CD4-positive, alpha-beta T cell (primary cell): Measurements from ENCODE around the gene RBMS1. TPM values are rescaled to one million over a fixed set of nuclear protein-coding genes. Genes with fewer than 3 reads are reported as not detected.

Experiments used
- ATAC-seq: fragments of 200-7000 bp; cut with Tn5 transposase; one replicate; pipeline ENCODE4 v1.10.0; 2022; ENCODE audit warnings: mild to moderate bottlenecking; ENCODE audit not compliant: poor library complexity
- CTCF ChIA-PET: fragments of 350-600 bp; sonication (Branson Sonifier 250); formaldehyde crosslinking; loops from one replicate; lab custom pipeline; 2021; ENCODE audit warnings: antibody characterized with exemption, inconsistent platforms; lab: Charles Lee
- POLR2A ChIA-PET: fragments of 350-600 bp; sonication (Branson Sonifier 250); formaldehyde crosslinking; loops from one replicate; lab custom pipeline; 2021; ENCODE audit warnings: antibody characterized with exemption, inconsistent platforms; lab: Charles Lee
- DNase-seq, 14 experiments: peaks; one replicate each; pipeline ENCODE4 v3.0.0-alpha.2; 2013 to 2020; ENCODE audit warnings: mixed read lengths in 2 of 14
- H3K27ac ChIP-seq, 2 donors: one replicate each; pipeline versions ENCODE4 v1.5.1 to v1.7.0; 2013; ENCODE audit warnings: low read length in 2 of 2, low read depth in 1 of 2, mild to moderate bottlenecking in 1 of 2
- H3K27me3 ChIP-seq, 2 experiments: 1 replicate in 1 of 2; 2 replicates in 1 of 2; pipeline versions ENCODE4 v1.6.1 to v1.7.0; 2013; ENCODE audit warnings: low read length in 2 of 2, control low read depth in 1 of 2, mild to moderate bottlenecking in 1 of 2, moderate library complexity in 1 of 2; ENCODE audit not compliant: insufficient read depth in 2 of 2, control insufficient read depth in 1 of 2
- H3K36me3 ChIP-seq: one replicate; pipeline ENCODE4 v1.6.1; 2013; ENCODE audit warnings: low read length, control low read depth; ENCODE audit not compliant: insufficient read depth
- H3K4me1 ChIP-seq: one replicate; pipeline ENCODE4 v1.6.1; 2013; ENCODE audit warnings: low read length, control low read depth; ENCODE audit not compliant: insufficient read depth
- H3K4me3 ChIP-seq: one replicate; pipeline ENCODE4 v1.5.1; 2013; ENCODE audit warnings: mild to moderate bottlenecking, low read length, moderate library complexity
- H3K9me3 ChIP-seq, 2 experiments: 1 replicate in 1 of 2; 2 replicates in 1 of 2; pipeline versions ENCODE4 v1.6.1 to v1.7.0; 2013; ENCODE audit warnings: low read length in 2 of 2, mild to moderate bottlenecking in 2 of 2, control low read depth in 1 of 2, moderate library complexity in 1 of 2; ENCODE audit not compliant: control insufficient read depth in 1 of 2, insufficient read depth in 1 of 2
- H3K27ac Mint-ChIP-seq: one replicate; pipeline ENCODE4 v1.8.0; 2020; ENCODE audit warnings: mixed read lengths
- H3K27me3 Mint-ChIP-seq: one replicate; pipeline ENCODE4 v1.8.0; 2021; ENCODE audit warnings: mixed read lengths
- H3K36me3 Mint-ChIP-seq: one replicate; pipeline ENCODE4 v1.8.0; 2021; ENCODE audit warnings: low read depth, mixed read lengths
- H3K4me1 Mint-ChIP-seq: one replicate; pipeline ENCODE4 v1.8.0; 2021; ENCODE audit warnings: low read depth, mixed read lengths
- H3K4me3 Mint-ChIP-seq: one replicate; pipeline ENCODE4 v1.8.0; 2020; ENCODE audit warnings: mild to moderate bottlenecking, mixed read lengths
- H3K9me3 Mint-ChIP-seq: one replicate; pipeline ENCODE4 v1.8.0; 2020; ENCODE audit warnings: mixed read lengths
- CTCF ChIP-seq: fragments of 200-600 bp; IDR thresholded peaks from one replicate; pipeline ENCODE4 v1.8.0; 2022; ENCODE audit warnings: antibody characterized with exemption, mild to moderate bottlenecking
- intact Hi-C, 2 experiments: fragments of 100-400 bp; cut with DNase I in 1 of 2; cut with micrococcal nuclease in 1 of 2; formaldehyde crosslinking; loops; one replicate each; pipeline versions ENCODE4 v1.15.1 to v1.9.0; 2023 to 2025; cut with DNase I, micrococcal nuclease
- total RNA-seq, 174 experiments: library from RNA in 2 of 174; stranded (reverse) in 2 of 174; gene quantifications; one replicate each; pipeline ENCODE4 v1.2.3 and lab custom pipeline; 2021 to 2026

RBMS1 gene
- total RNA-seq, 2 experiments from 2014 or later, result 88.6 to 90.3 TPM

GRCh38 chr2:160258492-160258805 lies 235.2 kb downstream of the RBMS1 start:
- H3K27me3 Mint-ChIP-seq, result no peaks in the 10 kb centered on the region
- Histone ChIP-seq H3K4me3 (no peak overlapping the region), H3K36me3 (no peaks in the 10 kb centered on the region), H3K27ac (no peak overlapping the region), H3K9me3 (peaks cover 0 to 3% of the 10 kb centered on the region in 2 experiments), H3K4me1 (no peaks in the 10 kb centered on the region), H3K27me3 (no peaks in the 10 kb centered on the region)
- ATAC-seq, result no peak
- TF ChIP-seq CTCF, result no peak
- no peak for DNase-seq
- no peaks in the 10 kb centered on the region for H3K9me3 Mint-ChIP-seq
- intact Hi-C loops, result loop anchor here in 1 of 2 experiments (10.0 kb wide), 1 partner anchor 806 kb away; no protein-coding TSS in a partner anchor
- no peak overlapping the region for H3K27ac Mint-ChIP-seq
- POLR2A ChIA-PET, result no interaction called here
- CTCF ChIA-PET, result no interaction called here
- no peak overlapping the region for H3K4me3 Mint-ChIP-seq
- no peaks in the 10 kb centered on the region for H3K4me1 Mint-ChIP-seq
- H3K36me3 Mint-ChIP-seq, result no peaks in the 10 kb centered on the region

DNA sequence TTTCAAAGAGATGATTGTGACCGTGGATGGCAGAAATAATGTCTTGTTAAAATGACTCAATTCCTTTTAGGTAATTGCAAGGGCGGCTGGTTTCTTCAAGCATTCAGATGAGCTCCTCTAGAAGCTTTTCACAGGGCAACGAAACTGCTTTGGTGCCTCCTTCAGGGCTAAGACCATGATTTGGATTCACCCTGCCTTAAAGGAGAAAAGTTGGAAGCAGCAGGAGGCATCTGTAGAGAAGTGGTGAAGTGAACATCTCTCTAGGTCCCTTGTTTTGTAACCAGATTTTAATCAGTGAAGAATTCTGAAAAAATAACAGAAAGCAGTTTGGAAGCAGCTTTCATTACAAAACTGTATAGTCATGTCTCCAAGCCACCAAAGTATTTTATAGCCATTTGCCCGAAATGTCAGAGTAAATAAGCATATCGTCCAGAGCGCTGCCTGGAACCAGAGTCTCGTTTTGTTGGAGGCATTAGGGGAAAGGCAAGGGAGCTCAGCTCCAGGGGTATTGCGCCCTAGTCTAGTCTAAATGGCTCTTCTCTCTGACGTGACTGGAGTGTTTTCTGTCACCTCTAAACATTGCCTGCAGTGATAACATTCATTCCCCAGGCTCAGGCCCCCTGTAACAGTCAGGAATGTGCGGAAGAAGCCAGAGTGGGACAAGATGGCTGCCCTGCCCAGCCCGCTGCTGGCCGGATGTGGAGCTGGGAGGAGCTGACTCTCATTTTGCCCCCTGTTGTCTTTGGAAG lies 235.7 kb downstream of the RBMS1 start:
- Mint-ChIP-seq H3K9me3 (no peaks in the 10 kb centered on the region), H3K4me3 (no peak overlapping the region), H3K4me1 (no peaks in the 10 kb centered on the region), H3K36me3 (no peaks in the 10 kb centered on the region), H3K27me3 (no peaks in the 10 kb centered on the region), H3K27ac (no peak overlapping the region)
- ATAC-seq, result no peak
- no peak overlapping the region for H3K4me3 ChIP-seq
- H3K27me3 ChIP-seq, result no peaks in the 10 kb centered on the region
- DNase-seq, result no peak
- H3K36me3 ChIP-seq, result no peaks in the 10 kb centered on the region
- no peak overlapping the region for H3K27ac ChIP-seq
- ChIA-PET POLR2A (no interaction called here), CTCF (no interaction called here)
- intact Hi-C loops, result loop anchor here in 1 of 2 experiments (10.0 kb wide), 1 partner anchor 807 kb away; no protein-coding TSS in a partner anchor
- H3K9me3 ChIP-seq, result peaks cover 0 to 3% of the 10 kb centered on the region in 2 experiments
- TF ChIP-seq CTCF, result no peak
- no peaks in the 10 kb centered on the region for H3K4me1 ChIP-seq

DNA sequence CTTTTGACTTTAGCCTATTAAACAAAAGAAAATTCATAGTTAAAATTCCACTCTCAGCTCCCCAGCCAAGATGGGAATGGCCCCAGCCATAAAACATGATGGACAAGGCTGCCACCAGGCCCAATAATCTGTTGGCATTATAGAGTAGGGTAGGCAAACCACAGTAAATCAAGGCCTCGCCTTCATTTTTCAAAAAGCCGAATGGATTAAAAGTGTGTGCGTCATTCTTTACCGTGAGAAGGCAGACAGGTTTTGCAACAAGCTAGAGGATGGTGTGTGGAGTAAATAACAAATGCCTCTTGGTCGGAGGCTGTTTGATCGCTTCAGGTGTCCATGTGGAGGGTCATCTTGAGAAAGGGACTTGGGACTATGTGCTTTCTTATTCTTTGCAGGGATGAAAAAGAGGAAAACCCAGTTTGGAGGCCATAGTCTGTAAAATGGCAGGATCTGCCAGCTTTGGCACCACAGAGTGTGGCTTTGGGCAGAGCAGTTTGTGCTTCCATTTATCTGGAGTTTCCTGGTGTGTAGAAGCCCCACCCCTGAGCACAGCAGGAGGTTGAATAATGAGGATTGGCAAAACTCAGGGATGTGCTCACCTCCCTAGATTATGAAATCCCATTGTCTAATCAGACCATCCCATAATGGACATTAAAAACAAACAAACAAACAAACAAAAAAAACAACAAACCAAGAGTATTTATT lies 236.4 kb downstream of the RBMS1 start:
- H3K4me3 Mint-ChIP-seq, result no peak overlapping the region
- no peak for DNase-seq
- Histone ChIP-seq H3K4me1 (no peaks in the 10 kb centered on the region), H3K4me3 (no peak overlapping the region), H3K27me3 (no peaks in the 10 kb centered on the region), H3K36me3 (no peaks in the 10 kb centered on the region), H3K9me3 (peaks cover 0 to 3% of the 10 kb centered on the region in 2 experiments), H3K27ac (no peak overlapping the region)
- H3K9me3 Mint-ChIP-seq, result no peaks in the 10 kb centered on the region
- no peaks in the 10 kb centered on the region for H3K4me1 Mint-ChIP-seq
- H3K36me3 Mint-ChIP-seq, result no peaks in the 10 kb centered on the region
- no peak overlapping the region for H3K27ac Mint-ChIP-seq
- H3K27me3 Mint-ChIP-seq, result no peaks in the 10 kb centered on the region
- TF ChIP-seq CTCF, result no peak
- no peak for ATAC-seq
- ChIA-PET POLR2A (no interaction called here), CTCF (no interaction called here)
- intact Hi-C loops, result loop anchor here in 1 of 2 experiments (10.0 kb wide), 1 partner anchor 808 kb away; no protein-coding TSS in a partner anchor
